HCT116 (cell line): ENCODE results near the gene MEIS1.

Source experiments
- CTCF ChIP-seq, 3 experiments: fragments of 200-600 bp in 1 of 3; sonication (generic) in 1 of 3; IDR thresholded peaks in 2 of 3; conservative IDR thresholded peaks in 1 of 3; 2 replicates each; pipeline ENCODE4 v1.5.1; 2012 to 2017; ENCODE audit warnings: low read depth in 2 of 3, low read length in 2 of 3, antibody characterized with exemption in 1 of 3, borderline replicate concordance in 1 of 3, control low read depth in 1 of 3, mild to moderate bottlenecking in 1 of 3, mixed read lengths in 1 of 3, mixed run types in 1 of 3, moderate library complexity in 1 of 3; ENCODE audit not compliant: insufficient read depth in 1 of 3
- EZH2 ChIP-seq: fragments of 200-600 bp; sonication (generic); IDR thresholded peaks from 2 replicates; pipeline ENCODE4 v1.6.1; 2017; ENCODE audit warnings: antibody characterized with exemption, mixed run types
- POLR2A ChIP-seq: IDR thresholded peaks from 2 replicates; pipeline ENCODE4 v1.7.0; 2011; ENCODE audit warnings: borderline replicate concordance; ENCODE audit not compliant: insufficient read depth, insufficient read length; ENCODE audit errors: extremely low read depth
- RAD21 ChIP-seq: IDR thresholded peaks from 2 replicates; pipeline ENCODE4 v1.6.1; 2012; ENCODE audit warnings: low read depth, mild to moderate bottlenecking
- SIN3A ChIP-seq: IDR thresholded peaks from 2 replicates; pipeline ENCODE4 v1.6.1; 2012; ENCODE audit warnings: low read depth

- TF ChIP-seq CTCF (IDR thresholded peaks at IDR 0.05 in 2 of 3, conservative IDR thresholded peaks at IDR 0.05 in 1 of 3; ENCODE audit: borderline replicate concordance in 1 of 3, insufficient read depth in 1 of 3, low read depth in 2 of 3, low read length in 2 of 3) (no peak), RAD21 (no peak), POLR2A (no peak), EZH2 (no peak), SIN3A (no peak)
Observed at GRCh38 chr2:66536290-66536673, 101.4 kb downstream of the MEIS1 start.
